Measurements from ENCODE around the gene CPNE2. TPM values are rescaled to one million over a fixed set of nuclear protein-coding genes. Genes with fewer than 3 reads are reported as not detected.
A peak's percentile ranks its signal among the peaks of the same experiment; 100 is the strongest.

The CPNE2 gene
- total RNA-seq, 5 donors from 2014 or later (not counting 1 experiment from before 2014, with no cell fraction given): 5.5 to 9.3 (median 6.1) TPM

- no peaks in the 10 kb centered on the region for H3K36me3 ChIP-seq (ENCODE audit: control insufficient read depth in 2 of 2, extremely low read depth in 1 of 2, insufficient read depth in 1 of 2, low read length in 1 of 2)
- peaks cover 30 to 92% of the 10 kb centered on the region in 2 experiments for H3K4me1 ChIP-seq (ENCODE audit: control insufficient read depth in 1 of 2, extremely low read depth in 1 of 2, insufficient read depth in 2 of 2, low read length in 2 of 2)
- peaks cover 85 to 92% (median 87%) of the 10 kb centered on the region in 3 donors for H3K4me1 Mint-ChIP-seq
These were observed 34.8 kb downstream of the CPNE2 start for GRCh38 chr16:57127037-57127763.

DNA sequence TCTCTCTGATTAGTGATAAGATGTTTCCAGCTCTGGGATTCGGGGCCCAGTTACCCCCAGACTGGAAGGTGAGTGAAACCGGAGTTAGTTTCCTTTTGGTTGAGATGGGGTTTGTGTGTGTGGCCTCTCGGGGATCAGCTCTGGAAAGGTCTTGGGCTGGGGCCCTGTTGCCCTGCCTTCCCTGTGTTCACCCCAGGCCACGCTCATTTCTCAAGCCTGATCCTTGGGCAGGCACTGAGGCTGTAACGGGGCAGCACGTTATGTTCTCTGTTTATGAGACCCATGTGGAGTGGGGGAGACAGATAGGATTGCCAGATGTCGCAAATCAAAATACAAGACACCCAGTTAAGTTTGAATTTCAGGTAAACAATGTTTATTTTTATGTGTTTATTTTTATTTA, 35.5 kb downstream of the CPNE2 start:
- no peaks in the 10 kb centered on the region for H3K27me3 ChIP-seq (replicated peaks in 1 of 2; ENCODE audit: control insufficient read depth in 2 of 2, extremely low read depth in 1 of 2, insufficient read depth in 2 of 2, low read length in 1 of 2)
- peak overlapping the region; percentile 72 for H3K27ac ChIP-seq (ENCODE audit: low read length)

More at GRCh38 chr16:57127037-57127763, 34.8 kb downstream of the CPNE2 start:
- Histone ChIP-seq H3K27ac (ENCODE audit: low read length) (peak overlapping the region; percentile 72), H3K9me3 (no peaks in the 10 kb centered on the region), H3K4me3 (ENCODE audit: control insufficient read depth in 1 of 2, extremely low read depth in 1 of 2, low read length in 1 of 2) (no peak overlapping the region), H3K27me3 (replicated peaks in 1 of 2; ENCODE audit: control insufficient read depth in 2 of 2, extremely low read depth in 1 of 2, insufficient read depth in 2 of 2, low read length in 1 of 2) (no peaks in the 10 kb centered on the region)
- no peak for ATAC-seq (replicated peaks in 1 of 4)
- Mint-ChIP-seq H3K27ac (peak overlapping the region; percentile 81 to 91), H3K27me3 (no peaks in the 10 kb centered on the region), H3K9me3 (no peaks in the 10 kb centered on the region), H3K36me3 (no peaks in the 10 kb centered on the region), H3K4me3 (peak overlapping the region in 2 of 3 donors; percentile 9 to 21)
- CTCF ChIA-PET: interaction anchor here (0.6 to 1.6 kb wide), 2 partner anchors 35 to 59 kb away, joined by 3 to 5 read pairs; partner anchors contain the start of genes CPNE2 (in 1 of the 2), PSME3IP1 (in 1 of the 2) and RSPRY1 (in 1 of the 2)
- no peak for DNase-seq
- whole genome bisulfite sequencing (ENCODE audit: insufficient coverage): 79% methylated on average over 4 of the region's 5 CpGs
- POLR2A ChIA-PET: no interaction called here

DNA sequence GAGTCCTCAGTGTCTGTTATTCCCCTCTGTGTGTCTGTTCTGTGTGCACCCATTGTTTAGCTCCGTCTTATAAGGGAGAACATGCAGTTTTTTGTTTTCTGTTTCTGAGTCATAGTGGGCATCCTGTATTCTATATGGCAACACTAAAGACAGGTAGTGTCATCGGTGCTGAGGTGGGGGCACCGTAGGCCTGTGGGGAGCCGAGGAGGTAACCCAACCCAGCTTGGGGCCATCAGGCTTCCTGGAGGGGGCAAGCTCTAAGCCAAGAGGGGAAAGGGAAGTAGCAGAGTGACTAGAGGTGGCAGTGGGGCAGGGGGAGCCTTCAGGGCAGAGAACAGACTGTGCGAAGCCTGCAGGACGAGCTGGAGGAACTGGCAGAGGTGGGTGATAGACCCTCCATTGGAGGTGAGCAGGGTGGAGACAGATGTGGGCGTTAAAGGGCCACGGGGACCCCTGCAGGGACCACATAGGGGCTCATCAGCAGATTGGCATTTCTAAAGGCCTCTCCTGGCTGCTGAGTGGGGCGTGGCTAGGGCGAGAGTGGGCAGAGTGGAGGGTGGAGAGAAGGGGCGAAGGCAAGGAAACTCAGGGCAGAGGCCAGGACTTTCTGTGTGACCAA, 36.5 kb downstream of the CPNE2 start:
- H3K4me1 ChIP-seq (ENCODE audit: control insufficient read depth in 1 of 2, extremely low read depth in 1 of 2, insufficient read depth in 2 of 2, low read length in 2 of 2): peaks cover 36 to 99% of the 10 kb centered on the region in 2 experiments
- peak; percentile 83 to 89 (median 86) for ATAC-seq (replicated peaks in 1 of 4)

More for the DNA sequence above, 35.5 kb downstream of the CPNE2 start:
- peaks cover 89 to 98% (median 93%) of the 10 kb centered on the region in 3 donors for H3K4me1 Mint-ChIP-seq
- no peak for ATAC-seq (replicated peaks in 1 of 4)
- Histone ChIP-seq H3K9me3 (no peaks in the 10 kb centered on the region), H3K36me3 (ENCODE audit: control insufficient read depth in 2 of 2, extremely low read depth in 1 of 2, insufficient read depth in 1 of 2, low read length in 1 of 2) (no peaks in the 10 kb centered on the region), H3K4me3 (ENCODE audit: control insufficient read depth in 1 of 2, extremely low read depth in 1 of 2, low read length in 1 of 2) (no peak overlapping the region), H3K4me1 (ENCODE audit: control insufficient read depth in 1 of 2, extremely low read depth in 1 of 2, insufficient read depth in 2 of 2, low read length in 2 of 2) (peaks cover 34 to 98% of the 10 kb centered on the region in 2 experiments)
- ChIA-PET POLR2A (no interaction called here), CTCF (interaction anchor here in 1 of 2 donors (1.6 kb wide), 1 partner anchor 36 kb away, joined by 5 read pairs; the partner anchor contains the start of gene CPNE2)
- no peaks in the 10 kb centered on the region for H3K9me3 Mint-ChIP-seq
- no peak for DNase-seq
- H3K27ac Mint-ChIP-seq: peak overlapping the region; percentile 81 to 91
- H3K36me3 Mint-ChIP-seq: no peaks in the 10 kb centered on the region
- H3K4me3 Mint-ChIP-seq: peak overlapping the region in 1 of 3 donors; percentile 21
- H3K27me3 Mint-ChIP-seq: no peaks in the 10 kb centered on the region
- 97% methylated on average over 5 of the region's 7 CpGs for WGBS (ENCODE audit: insufficient coverage)

DNA sequence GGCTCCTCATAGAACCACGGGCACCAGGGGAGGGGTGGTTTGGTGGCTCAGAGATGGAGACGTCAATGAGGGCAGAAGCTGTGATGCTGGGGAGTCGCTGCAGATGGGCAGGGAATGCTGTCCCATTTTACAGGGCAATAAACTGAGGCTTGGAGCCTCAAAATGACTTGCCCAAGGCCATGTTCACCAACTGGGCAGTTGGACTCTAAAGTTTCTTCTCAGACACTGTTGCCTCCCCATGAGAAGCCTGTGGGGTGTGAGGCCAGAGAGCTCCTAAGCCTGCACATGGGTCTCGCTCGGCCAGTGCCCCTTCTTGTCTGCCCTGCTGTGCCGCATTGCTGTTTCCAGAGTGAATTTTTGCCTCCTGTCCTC, 38.6 kb downstream of the CPNE2 start:
- Mint-ChIP-seq H3K36me3 (no peaks in the 10 kb centered on the region), H3K4me1 (peaks cover 90 to 94% (median 93%) of the 10 kb centered on the region in 3 donors), H3K9me3 (no peaks in the 10 kb centered on the region), H3K27ac (peak overlapping the region; percentile 95 to 99), H3K27me3 (no peaks in the 10 kb centered on the region), H3K4me3 (peak overlapping the region; percentile 28 to 62 (median 41))
- DNase-seq: no peak
- no peak for ATAC-seq (replicated peaks in 1 of 4)
- H3K4me3 ChIP-seq (ENCODE audit: control insufficient read depth in 1 of 2, extremely low read depth in 1 of 2, low read length in 1 of 2): peak overlapping the region in 1 of 2 donors; percentile 63
- no peaks in the 10 kb centered on the region for H3K9me3 ChIP-seq
- H3K4me1 ChIP-seq (ENCODE audit: control insufficient read depth in 1 of 2, extremely low read depth in 1 of 2, insufficient read depth in 2 of 2, low read length in 2 of 2): peaks cover 43 to 99% of the 10 kb centered on the region in 2 experiments
- H3K27ac ChIP-seq (ENCODE audit: low read length): peak overlapping the region; percentile 72
- POLR2A ChIA-PET: interaction anchor here in 1 of 2 donors (0.5 to 0.6 kb wide), 2 partner anchors 39 to 192 kb away, joined by 4 to 15 read pairs; no protein-coding TSS in a partner anchor
- CTCF ChIA-PET: no interaction called here
- H3K27me3 ChIP-seq (replicated peaks in 1 of 2; ENCODE audit: control insufficient read depth in 2 of 2, extremely low read depth in 1 of 2, insufficient read depth in 2 of 2, low read length in 1 of 2): no peaks in the 10 kb centered on the region
- no peaks in the 10 kb centered on the region for H3K36me3 ChIP-seq (ENCODE audit: control insufficient read depth in 2 of 2, extremely low read depth in 1 of 2, insufficient read depth in 1 of 2, low read length in 1 of 2)
- WGBS (ENCODE audit: insufficient coverage): 86% methylated on average over 6 of the region's 6 CpGs

More for the DNA sequence above, 36.5 kb downstream of the CPNE2 start:
- no peaks in the 10 kb centered on the region for H3K36me3 ChIP-seq (ENCODE audit: control insufficient read depth in 2 of 2, extremely low read depth in 1 of 2, insufficient read depth in 1 of 2, low read length in 1 of 2)
- CTCF ChIA-PET: interaction anchor here in 1 of 2 donors (1.2 kb wide), 1 partner anchor 36 kb away, joined by 6 read pairs; no protein-coding TSS in a partner anchor
- no peaks in the 10 kb centered on the region for H3K27me3 ChIP-seq (replicated peaks in 1 of 2; ENCODE audit: control insufficient read depth in 2 of 2, extremely low read depth in 1 of 2, insufficient read depth in 2 of 2, low read length in 1 of 2)
- Mint-ChIP-seq H3K9me3 (no peaks in the 10 kb centered on the region), H3K4me1 (peaks cover 88 to 94% (median 92%) of the 10 kb centered on the region in 3 donors), H3K27me3 (no peaks in the 10 kb centered on the region), H3K4me3 (peak overlapping the region; percentile 62 to 75 (median 69)), H3K27ac (peak overlapping the region; percentile 96 to 99), H3K36me3 (no peaks in the 10 kb centered on the region)
- no peaks in the 10 kb centered on the region for H3K9me3 ChIP-seq
- peak overlapping the region in 1 of 2 donors; percentile 2 for H3K4me3 ChIP-seq (ENCODE audit: control insufficient read depth in 1 of 2, extremely low read depth in 1 of 2, low read length in 1 of 2)
- DNase-seq: peak in 33 of 35 experiments; percentile 40 to 73 (median 54)
- peak overlapping the region; percentile 72 for H3K27ac ChIP-seq (ENCODE audit: low read length)
- 38% methylated on average over 10 of the region's 11 CpGs for WGBS (ENCODE audit: insufficient coverage)
- POLR2A ChIA-PET: interaction anchor here (0.6 to 0.7 kb wide), 2 partner anchors 32 to 124 kb away, joined by 3 read pairs; no protein-coding TSS in a partner anchor

- Mint-ChIP-seq H3K4me1 (peaks cover 90 to 93% (median 93%) of the 10 kb centered on the region in 3 donors), H3K27ac (peak overlapping the region; percentile 94 to 99), H3K36me3 (no peaks in the 10 kb centered on the region), H3K27me3 (no peaks in the 10 kb centered on the region), H3K9me3 (no peaks in the 10 kb centered on the region), H3K4me3 (peak overlapping the region in 2 of 3 donors; percentile 41 to 62)
- ChIA-PET CTCF (no interaction called here), POLR2A (interaction anchor here in 1 of 2 donors (0.5 kb wide), 1 partner anchor 193 kb away, joined by 4 read pairs; no protein-coding TSS in a partner anchor)
- ATAC-seq (replicated peaks in 1 of 4) (no peak), DNase-seq (peak in 1 of 35 experiments; percentile 30)
- Histone ChIP-seq H3K27ac (ENCODE audit: low read length) (peak overlapping the region; percentile 72), H3K27me3 (replicated peaks in 1 of 2; ENCODE audit: control insufficient read depth in 2 of 2, extremely low read depth in 1 of 2, insufficient read depth in 2 of 2, low read length in 1 of 2) (no peaks in the 10 kb centered on the region), H3K4me3 (ENCODE audit: control insufficient read depth in 1 of 2, extremely low read depth in 1 of 2, low read length in 1 of 2) (peak overlapping the region in 1 of 2 donors; percentile 63), H3K9me3 (no peaks in the 10 kb centered on the region), H3K4me1 (ENCODE audit: control insufficient read depth in 1 of 2, extremely low read depth in 1 of 2, insufficient read depth in 2 of 2, low read length in 2 of 2) (peaks cover 47 to 99% of the 10 kb centered on the region in 2 experiments), H3K36me3 (ENCODE audit: control insufficient read depth in 2 of 2, extremely low read depth in 1 of 2, insufficient read depth in 1 of 2, low read length in 1 of 2) (no peaks in the 10 kb centered on the region)
- 77% methylated on average over 16 of the region's 17 CpGs for WGBS (ENCODE audit: insufficient coverage)
These were observed 39.1 kb downstream of the CPNE2 start for GRCh38 chr16:57131351-57131970.

Measured in T-cell (primary cell).